Measurements from ENCODE around the gene TSPAN4. TPM values are rescaled to one million over a fixed set of nuclear protein-coding genes. Genes with fewer than 3 reads are reported as not detected.

The TSPAN4 gene
- total and polyA plus RNA-seq, 4 experiments from 2014 or later, result 1.8 to 5.8 (median 4.4) TPM

- no peaks in the 10 kb centered on the region for H3K27me3 ChIP-seq (ENCODE audit: insufficient read depth, low read length)
- H3K4me3 ChIP-seq (ENCODE audit: low read length in 2 of 2), result no peak overlapping the region
- peaks cover 0 to 3% (median 0%) of the 10 kb centered on the region in 4 donors for H3K4me1 Mint-ChIP-seq
- H3K27me3 Mint-ChIP-seq, result no peaks in the 10 kb centered on the region
- ChIA-PET POLR2A (ENCODE audit: partially characterized antibody) (interaction anchor here (0.5 kb wide), 1 partner anchor 1013 kb away, joined by 3 read pairs; no protein-coding TSS in a partner anchor), CTCF (ENCODE audit: partially characterized antibody) (no interaction called here)
- peaks cover 37% of the 10 kb centered on the region for H3K36me3 ChIP-seq (ENCODE audit: insufficient read depth, low read length)
- H3K27ac Mint-ChIP-seq, result no peak overlapping the region
- H3K4me3 Mint-ChIP-seq, result no peak overlapping the region
- H3K36me3 Mint-ChIP-seq, result peaks cover 16 to 27% of the 10 kb centered on the region in 2 donors
- intact Hi-C loops (cut with micrococcal nuclease), result no loop called here
- no peaks in the 10 kb centered on the region for H3K9me3 ChIP-seq (ENCODE audit: control insufficient read depth in 1 of 2, low read length in 2 of 2)
- no peak overlapping the region for H3K27ac ChIP-seq (ENCODE audit: low read depth, low read length)
- no peaks in the 10 kb centered on the region for H3K4me1 ChIP-seq (ENCODE audit: insufficient read depth, low read length)
- no peaks in the 10 kb centered on the region for H3K9me3 Mint-ChIP-seq
- peak in 1 of 5 donors; percentile 27 for DNase-seq
These were observed 56.0 kb downstream of the TSPAN4 start for GRCh38 chr11:898540-899190.

DNA sequence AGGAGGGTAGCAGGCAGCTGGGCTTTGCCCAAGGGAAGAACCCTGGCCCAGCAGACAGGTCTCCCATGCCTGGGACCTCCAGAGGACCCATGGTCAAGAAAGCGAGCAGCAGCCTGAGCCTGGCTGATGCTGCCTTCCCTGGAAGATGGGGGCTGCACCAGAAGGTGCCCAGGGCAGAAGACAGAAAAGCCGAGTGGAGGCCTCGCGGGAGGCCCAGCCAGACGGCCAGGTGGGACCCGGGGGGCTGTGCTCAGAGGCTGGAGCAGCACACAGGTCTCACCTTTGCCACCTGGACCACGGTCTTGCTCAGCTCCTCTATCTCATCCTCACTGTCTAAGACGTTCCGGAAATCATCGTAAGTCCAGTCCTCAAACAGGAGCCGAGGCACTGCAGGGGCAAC lies 57.1 kb downstream of the TSPAN4 start:
- H3K9me3 Mint-ChIP-seq, result no peaks in the 10 kb centered on the region
- peaks cover 20 to 36% of the 10 kb centered on the region in 2 donors for H3K36me3 Mint-ChIP-seq
- H3K4me1 Mint-ChIP-seq, result peaks cover 0 to 8% (median 3%) of the 10 kb centered on the region in 4 donors
- ChIA-PET POLR2A (ENCODE audit: partially characterized antibody) (no interaction called here), CTCF (ENCODE audit: partially characterized antibody) (interaction anchor here (0.6 kb wide), 1 partner anchor 16 kb away, joined by 3 read pairs; no protein-coding TSS in a partner anchor)
- Histone ChIP-seq H3K4me1 (ENCODE audit: insufficient read depth, low read length) (no peaks in the 10 kb centered on the region), H3K4me3 (ENCODE audit: low read length in 2 of 2) (no peak overlapping the region), H3K9me3 (ENCODE audit: control insufficient read depth in 1 of 2, low read length in 2 of 2) (no peaks in the 10 kb centered on the region), H3K27ac (ENCODE audit: low read depth, low read length) (no peak overlapping the region), H3K36me3 (ENCODE audit: insufficient read depth, low read length) (peaks cover 46% of the 10 kb centered on the region), H3K27me3 (ENCODE audit: insufficient read depth, low read length) (no peaks in the 10 kb centered on the region)
- DNase-seq, result peak in 1 of 5 donors; percentile 32
- H3K27ac Mint-ChIP-seq, result no peak overlapping the region
- intact Hi-C loops (cut with micrococcal nuclease), result no loop called here
- no peak overlapping the region for H3K4me3 Mint-ChIP-seq
- H3K27me3 Mint-ChIP-seq, result no peaks in the 10 kb centered on the region

DNA sequence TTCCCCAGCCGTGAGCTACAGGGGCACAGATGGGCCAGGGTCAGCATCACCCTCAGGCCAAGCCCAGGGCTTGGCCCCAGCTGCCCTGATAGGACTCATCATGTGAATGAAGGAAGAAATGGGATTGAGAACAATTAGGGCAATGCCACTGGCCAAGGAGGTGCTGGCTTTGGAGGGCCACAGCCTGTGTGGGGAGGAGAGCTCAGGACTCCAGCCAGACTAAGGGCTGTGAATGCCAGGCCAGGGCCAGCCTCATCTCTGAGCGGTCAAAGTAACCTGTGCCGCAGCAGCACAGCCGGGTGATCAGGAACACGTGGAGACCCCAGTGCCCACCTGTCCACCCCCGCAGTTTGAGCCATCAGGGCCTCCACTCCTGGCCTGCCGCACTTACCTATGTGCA lies 57.9 kb downstream of the TSPAN4 start:
- no peak overlapping the region for H3K4me3 Mint-ChIP-seq
- no peaks in the 10 kb centered on the region for H3K27me3 Mint-ChIP-seq
- intact Hi-C loops (cut with micrococcal nuclease), result no loop called here
- DNase-seq, result peak in 1 of 5 donors; percentile 5
- peaks cover 21 to 36% of the 10 kb centered on the region in 2 donors for H3K36me3 Mint-ChIP-seq
- Histone ChIP-seq H3K27ac (ENCODE audit: low read depth, low read length) (no peak overlapping the region), H3K36me3 (ENCODE audit: insufficient read depth, low read length) (peaks cover 46% of the 10 kb centered on the region), H3K4me3 (ENCODE audit: low read length in 2 of 2) (no peak overlapping the region), H3K4me1 (ENCODE audit: insufficient read depth, low read length) (no peaks in the 10 kb centered on the region), H3K27me3 (ENCODE audit: insufficient read depth, low read length) (no peaks in the 10 kb centered on the region), H3K9me3 (ENCODE audit: control insufficient read depth in 1 of 2, low read length in 2 of 2) (no peaks in the 10 kb centered on the region)
- H3K9me3 Mint-ChIP-seq, result no peaks in the 10 kb centered on the region
- POLR2A ChIA-PET (ENCODE audit: partially characterized antibody), result no interaction called here
- H3K4me1 Mint-ChIP-seq, result peaks cover 0 to 8% (median 3%) of the 10 kb centered on the region in 4 donors
- no peak overlapping the region for H3K27ac Mint-ChIP-seq
- CTCF ChIA-PET (ENCODE audit: partially characterized antibody), result no interaction called here

- no peak overlapping the region for H3K4me3 Mint-ChIP-seq
- Histone ChIP-seq H3K27me3 (ENCODE audit: insufficient read depth, low read length) (no peaks in the 10 kb centered on the region), H3K36me3 (ENCODE audit: insufficient read depth, low read length) (peaks cover 46% of the 10 kb centered on the region), H3K27ac (ENCODE audit: low read depth, low read length) (no peak overlapping the region), H3K4me3 (ENCODE audit: low read length in 2 of 2) (no peak overlapping the region), H3K9me3 (ENCODE audit: control insufficient read depth in 1 of 2, low read length in 2 of 2) (no peaks in the 10 kb centered on the region), H3K4me1 (ENCODE audit: insufficient read depth, low read length) (no peaks in the 10 kb centered on the region)
- ChIA-PET POLR2A (ENCODE audit: partially characterized antibody) (no interaction called here), CTCF (ENCODE audit: partially characterized antibody) (no interaction called here)
- no peak overlapping the region for H3K27ac Mint-ChIP-seq
- intact Hi-C loops (cut with micrococcal nuclease), result no loop called here
- H3K4me1 Mint-ChIP-seq, result peaks cover 0 to 10% (median 4%) of the 10 kb centered on the region in 4 donors
- no peaks in the 10 kb centered on the region for H3K9me3 Mint-ChIP-seq
- H3K36me3 Mint-ChIP-seq, result peaks cover 23 to 36% of the 10 kb centered on the region in 2 donors
- no peaks in the 10 kb centered on the region for H3K27me3 Mint-ChIP-seq
- DNase-seq, result peak in 1 of 5 donors; percentile 31
These were observed 58.9 kb downstream of the TSPAN4 start for GRCh38 chr11:901452-902061.

GRCh38 chr11:904380-904779 lies 61.7 kb downstream of the TSPAN4 start:
- Mint-ChIP-seq H3K27me3 (no peaks in the 10 kb centered on the region), H3K4me3 (no peak overlapping the region), H3K36me3 (peaks cover 23 to 34% of the 10 kb centered on the region in 2 donors), H3K9me3 (no peaks in the 10 kb centered on the region), H3K27ac (peak overlapping the region in 1 of 7 donors; percentile 30), H3K4me1 (peaks cover 5 to 20% (median 11%) of the 10 kb centered on the region in 4 donors)
- Histone ChIP-seq H3K4me1 (ENCODE audit: insufficient read depth, low read length) (peaks cover 7% of the 10 kb centered on the region), H3K36me3 (ENCODE audit: insufficient read depth, low read length) (peaks cover 44% of the 10 kb centered on the region), H3K27me3 (ENCODE audit: insufficient read depth, low read length) (no peaks in the 10 kb centered on the region), H3K27ac (ENCODE audit: low read depth, low read length) (no peak overlapping the region), H3K4me3 (ENCODE audit: low read length in 2 of 2) (no peak overlapping the region), H3K9me3 (ENCODE audit: control insufficient read depth in 1 of 2, low read length in 2 of 2) (no peaks in the 10 kb centered on the region)
- ChIA-PET CTCF (ENCODE audit: partially characterized antibody) (no interaction called here), POLR2A (ENCODE audit: partially characterized antibody) (no interaction called here)
- DNase-seq, result no peak
- intact Hi-C loops (cut with micrococcal nuclease), result no loop called here

GRCh38 chr11:905952-906351 lies 63.3 kb downstream of the TSPAN4 start:
- H3K27me3 ChIP-seq (ENCODE audit: insufficient read depth, low read length), result no peaks in the 10 kb centered on the region
- H3K27ac ChIP-seq (ENCODE audit: low read depth, low read length), result no peak overlapping the region
- CTCF ChIA-PET (ENCODE audit: partially characterized antibody), result no interaction called here
- Mint-ChIP-seq H3K27me3 (no peaks in the 10 kb centered on the region), H3K9me3 (no peaks in the 10 kb centered on the region), H3K36me3 (peaks cover 19 to 29% of the 10 kb centered on the region in 2 donors), H3K4me3 (no peak overlapping the region), H3K27ac (no peak overlapping the region), H3K4me1 (peaks cover 5 to 30% (median 13%) of the 10 kb centered on the region in 4 donors)
- no peak for DNase-seq
- no peaks in the 10 kb centered on the region for H3K9me3 ChIP-seq (ENCODE audit: control insufficient read depth in 1 of 2, low read length in 2 of 2)
- peaks cover 28% of the 10 kb centered on the region for H3K36me3 ChIP-seq (ENCODE audit: insufficient read depth, low read length)
- POLR2A ChIA-PET (ENCODE audit: partially characterized antibody), result no interaction called here
- intact Hi-C loops (cut with micrococcal nuclease), result no loop called here
- no peak overlapping the region for H3K4me3 ChIP-seq (ENCODE audit: low read length in 2 of 2)
- peaks cover 16% of the 10 kb centered on the region for H3K4me1 ChIP-seq (ENCODE audit: insufficient read depth, low read length)

GRCh38 chr11:907668-908067 lies 65.0 kb downstream of the TSPAN4 start:
- no peak overlapping the region for H3K27ac ChIP-seq (ENCODE audit: low read depth, low read length)
- Mint-ChIP-seq H3K36me3 (peaks cover 13 to 18% of the 10 kb centered on the region in 2 donors), H3K9me3 (peaks cover 0 to 1% (median 0%) of the 10 kb centered on the region in 8 donors), H3K4me3 (peak overlapping the region in 3 of 8 donors; percentile 47 to 60 (median 52)), H3K27ac (peak overlapping the region in 2 of 7 donors; percentile 21 to 22), H3K27me3 (no peaks in the 10 kb centered on the region), H3K4me1 (peaks cover 8 to 35% (median 17%) of the 10 kb centered on the region in 4 donors)
- H3K27me3 ChIP-seq (ENCODE audit: insufficient read depth, low read length), result no peaks in the 10 kb centered on the region
- CTCF ChIA-PET (ENCODE audit: partially characterized antibody), result no interaction called here
- no peaks in the 10 kb centered on the region for H3K9me3 ChIP-seq (ENCODE audit: control insufficient read depth in 1 of 2, low read length in 2 of 2)
- no peak overlapping the region for H3K4me3 ChIP-seq (ENCODE audit: low read length in 2 of 2)
- DNase-seq, result peak in 1 of 5 donors; percentile 3
- peaks cover 21% of the 10 kb centered on the region for H3K4me1 ChIP-seq (ENCODE audit: insufficient read depth, low read length)
- intact Hi-C loops (cut with micrococcal nuclease), result no loop called here
- peaks cover 14% of the 10 kb centered on the region for H3K36me3 ChIP-seq (ENCODE audit: insufficient read depth, low read length)
- POLR2A ChIA-PET (ENCODE audit: partially characterized antibody), result no interaction called here
